ENCODE data around the gene SAMD11. TPM values are rescaled to one million over a fixed set of nuclear protein-coding genes. Genes with fewer than 3 reads are reported as not detected.

Gene SAMD11
- polyA plus RNA-seq, 3 donors: 38.2 to 87.0 (median 80.7) TPM

GRCh38 chr1:952201-952600, 28.5 kb downstream of the SAMD11 start:
- no peak for DNase-seq (ENCODE audit: extremely low read depth in 1 of 11, low read depth in 9 of 11, low spot score in 4 of 11)

- no peak for DNase-seq (ENCODE audit: extremely low read depth in 1 of 11, low read depth in 9 of 11, low spot score in 4 of 11)
Measured at GRCh38 chr1:952603-953002, 28.9 kb downstream of the SAMD11 start.

GRCh38 chr1:953524-954320, 30.0 kb downstream of the SAMD11 start:
- no peak for DNase-seq (ENCODE audit: extremely low read depth in 1 of 11, low read depth in 9 of 11, low spot score in 4 of 11)

GRCh38 chr1:954927-955326, 31.2 kb downstream of the SAMD11 start:
- no peak for DNase-seq (ENCODE audit: extremely low read depth in 1 of 11, low read depth in 9 of 11, low spot score in 4 of 11)

GRCh38 chr1:955474-955873, 31.8 kb downstream of the SAMD11 start:
- no peak for DNase-seq (ENCODE audit: extremely low read depth in 1 of 11, low read depth in 9 of 11, low spot score in 4 of 11)

GRCh38 chr1:956636-957035, 32.9 kb downstream of the SAMD11 start:
- no peak for DNase-seq (ENCODE audit: extremely low read depth in 1 of 11, low read depth in 9 of 11, low spot score in 4 of 11)

- peak in 8 of 11 donors; percentile 73 to 88 (median 86) for DNase-seq (ENCODE audit: extremely low read depth in 1 of 11, low read depth in 9 of 11, low spot score in 4 of 11)
Measured at GRCh38 chr1:958823-959730, 35.4 kb downstream of the SAMD11 start, which contains the start of gene NOC2L. TSS of gene NOC2L (minus strand) at chr1:959256. CDS start at chr1:959240, 16 bp downstream.

GRCh38 chr1:959731-960362, 36.1 kb downstream of the SAMD11 start:
- DNase-seq (ENCODE audit: extremely low read depth in 1 of 11, low read depth in 9 of 11, low spot score in 4 of 11): no peak

GRCh38 chr1:960363-961131, 36.8 kb downstream of the SAMD11 start, which contains the start of gene KLHL17:
TSS of gene KLHL17 (plus strand) at chr1:960584. CDS start at chr1:960694, 110 bp downstream.
- DNase-seq (ENCODE audit: extremely low read depth in 1 of 11, low read depth in 9 of 11, low spot score in 4 of 11): no peak

- DNase-seq (ENCODE audit: extremely low read depth in 1 of 11, low read depth in 9 of 11, low spot score in 4 of 11): no peak
Measured at GRCh38 chr1:961132-961669, 37.5 kb downstream of the SAMD11 start.

- DNase-seq (ENCODE audit: extremely low read depth in 1 of 11, low read depth in 9 of 11, low spot score in 4 of 11): no peak
Measured at GRCh38 chr1:962381-963300, 38.9 kb downstream of the SAMD11 start.

- DNase-seq (ENCODE audit: extremely low read depth in 1 of 11, low read depth in 9 of 11, low spot score in 4 of 11): no peak
Measured at GRCh38 chr1:963301-963651, 39.6 kb downstream of the SAMD11 start.

- DNase-seq (ENCODE audit: extremely low read depth in 1 of 11, low read depth in 9 of 11, low spot score in 4 of 11): no peak
Measured at GRCh38 chr1:963746-964525, 40.2 kb downstream of the SAMD11 start.

- no peak for DNase-seq (ENCODE audit: extremely low read depth in 1 of 11, low read depth in 9 of 11, low spot score in 4 of 11)
Measured at GRCh38 chr1:964691-965525, 41.2 kb downstream of the SAMD11 start.

- no peak for DNase-seq (ENCODE audit: extremely low read depth in 1 of 11, low read depth in 9 of 11, low spot score in 4 of 11)
Measured at GRCh38 chr1:965526-966134, 41.9 kb downstream of the SAMD11 start.

Data from renal cortex interstitium (tissue), 11 donors.